Stimulated activated CD4-positive, alpha-beta T cell treated with anti-CD3 and anti-CD28 coated beads, Interleukin-1b, Interleukin-23, amount 100 ng/mL, for 4 hours (primary cell): ENCODE measurements around the gene DCUN1D3.
"Not testable (repeated sequence)": the region's sequence is repeated elsewhere in the genome, so short reads cannot be mapped to it uniquely, and the experiment has no call there.

ENCODE experiments used
- DNase-seq, 2 donors: peaks; one replicate each; pipeline ENCODE4 v3.0.0-alpha.2; 2020; ENCODE audit warnings: low read depth in 2 of 2

DCUN1D3 gene

GRCh38 chr16:20887207-20887606, 13.0 kb downstream of the DCUN1D3 start:
- DNase-seq: no peak

DNA sequence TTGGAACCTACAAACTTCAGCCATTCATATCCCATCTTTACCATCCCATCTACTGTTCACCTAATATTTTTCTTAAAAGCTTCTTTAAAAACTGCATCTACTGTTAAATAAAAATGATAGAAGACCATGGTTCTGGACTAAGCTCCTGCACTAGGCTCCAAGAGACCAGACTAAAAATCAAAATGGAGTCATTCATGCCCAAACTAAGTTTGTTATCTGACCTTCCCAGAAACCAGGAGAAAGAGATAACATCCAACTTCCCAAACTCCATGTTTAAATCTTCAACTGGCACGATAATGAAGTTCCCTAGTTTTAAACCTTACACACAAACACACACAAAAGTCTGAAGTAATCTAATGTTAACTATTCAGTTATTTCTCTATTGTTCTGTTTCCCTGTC, 13.8 kb downstream of the DCUN1D3 start:
- no peak for DNase-seq

GRCh38 chr16:20884240-20884556, 16.0 kb downstream of the DCUN1D3 start:
- no peak for DNase-seq

GRCh38 chr16:20883554-20884239, 16.5 kb downstream of the DCUN1D3 start:
- DNase-seq: no peak

- no peak for DNase-seq
Observed at GRCh38 chr16:20881503-20881878, 18.7 kb downstream of the DCUN1D3 start.

DNA sequence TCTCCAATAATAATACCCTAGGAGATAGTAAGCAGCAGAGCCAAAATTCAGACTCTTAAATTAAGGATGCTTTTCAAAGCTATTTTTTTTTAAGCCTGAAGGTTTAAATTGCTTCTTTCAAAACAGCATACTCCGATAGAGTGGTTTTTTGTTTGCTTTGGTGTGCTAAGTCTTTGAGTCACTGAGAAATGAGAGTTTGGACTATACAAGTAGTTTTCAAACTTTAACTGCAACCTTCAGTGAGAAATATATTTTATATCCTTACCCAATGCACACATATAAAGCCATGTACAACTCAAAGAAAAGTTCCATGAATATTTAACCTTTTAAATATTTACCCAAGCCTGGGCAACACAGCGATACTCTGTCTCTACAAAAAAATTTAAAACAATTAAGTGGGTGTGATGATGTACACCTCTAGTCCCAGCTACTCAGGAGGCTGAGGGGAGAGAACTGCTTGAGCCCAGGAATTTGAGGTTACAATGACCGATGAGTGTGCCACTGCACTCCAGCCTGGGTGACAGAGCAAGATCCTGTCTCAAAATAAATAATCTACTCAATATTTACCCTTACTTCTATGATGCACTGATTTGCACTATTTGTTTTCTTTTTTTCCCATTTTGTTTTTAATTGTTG, 19.2 kb downstream of the DCUN1D3 start:
- no peak for DNase-seq

DNA sequence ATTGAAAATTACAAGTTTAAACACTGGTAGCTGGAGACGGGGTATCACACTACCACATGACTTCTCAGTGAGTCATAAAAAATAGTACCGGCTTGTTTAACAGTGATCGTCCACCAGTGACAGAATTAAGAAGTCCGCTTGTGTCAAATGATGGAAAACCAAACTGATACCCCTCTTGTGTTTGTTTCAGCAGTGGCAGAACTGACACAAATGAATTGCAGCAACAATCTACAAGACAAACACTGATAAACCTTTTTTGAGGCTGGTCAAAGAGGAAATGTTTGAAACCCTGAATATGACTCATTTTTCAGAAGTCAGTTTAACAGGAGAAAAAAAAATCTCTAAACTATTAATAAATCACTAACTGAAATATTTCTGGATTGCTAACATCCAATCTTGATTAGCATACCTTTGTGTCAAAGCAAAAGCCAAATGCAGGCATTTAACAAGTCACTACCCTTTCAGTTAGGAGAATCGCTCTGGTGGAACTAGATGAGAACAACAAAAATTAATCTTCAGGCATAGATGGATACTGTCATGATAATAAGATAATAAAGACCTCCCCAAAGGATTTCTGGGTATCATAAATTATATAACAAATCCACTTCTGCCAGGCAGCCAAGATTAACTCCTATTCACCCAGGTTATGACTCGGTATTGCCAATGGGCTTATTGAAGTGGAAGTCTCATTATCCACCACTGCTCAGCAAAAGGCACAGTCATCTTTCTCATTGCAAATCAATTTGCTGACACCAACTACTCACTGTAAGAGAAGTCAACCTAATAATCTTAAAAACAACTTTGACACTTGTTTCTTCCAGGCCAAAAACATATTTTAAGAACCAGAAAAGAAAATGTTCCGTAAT, 20.8 kb downstream of the DCUN1D3 start:
- DNase-seq: no peak

DNA sequence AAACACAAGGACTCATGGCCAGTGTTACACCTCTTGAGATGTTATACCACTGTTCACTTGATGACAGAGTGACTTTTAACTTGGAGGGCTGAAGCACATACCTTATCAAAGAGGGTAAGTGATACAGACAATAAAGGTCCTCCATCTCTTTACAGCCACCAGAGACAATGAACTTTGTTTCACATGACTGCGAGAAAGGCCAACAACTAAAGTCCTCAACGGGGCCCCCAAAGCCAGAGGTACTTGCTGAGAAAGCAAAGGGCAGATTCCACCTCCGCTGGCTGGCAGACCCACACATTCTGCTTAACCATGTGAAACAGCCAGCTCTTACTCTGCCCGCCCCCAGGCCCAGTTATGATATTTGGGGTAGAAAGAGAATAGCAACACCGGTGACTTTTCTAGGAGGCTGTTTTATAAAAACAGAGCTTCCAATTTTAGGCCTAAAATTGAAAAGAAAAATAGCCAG, 21.4 kb downstream of the DCUN1D3 start:
- no peak for DNase-seq

GRCh38 chr16:20875355-20875650, 24.9 kb downstream of the DCUN1D3 start:
- DNase-seq: no peak

- DNase-seq: no peak
Observed at GRCh38 chr16:20874088-20874581, 26.0 kb downstream of the DCUN1D3 start.

GRCh38 chr16:20873331-20873730, 26.8 kb downstream of the DCUN1D3 start:
- DNase-seq: no peak

DNA sequence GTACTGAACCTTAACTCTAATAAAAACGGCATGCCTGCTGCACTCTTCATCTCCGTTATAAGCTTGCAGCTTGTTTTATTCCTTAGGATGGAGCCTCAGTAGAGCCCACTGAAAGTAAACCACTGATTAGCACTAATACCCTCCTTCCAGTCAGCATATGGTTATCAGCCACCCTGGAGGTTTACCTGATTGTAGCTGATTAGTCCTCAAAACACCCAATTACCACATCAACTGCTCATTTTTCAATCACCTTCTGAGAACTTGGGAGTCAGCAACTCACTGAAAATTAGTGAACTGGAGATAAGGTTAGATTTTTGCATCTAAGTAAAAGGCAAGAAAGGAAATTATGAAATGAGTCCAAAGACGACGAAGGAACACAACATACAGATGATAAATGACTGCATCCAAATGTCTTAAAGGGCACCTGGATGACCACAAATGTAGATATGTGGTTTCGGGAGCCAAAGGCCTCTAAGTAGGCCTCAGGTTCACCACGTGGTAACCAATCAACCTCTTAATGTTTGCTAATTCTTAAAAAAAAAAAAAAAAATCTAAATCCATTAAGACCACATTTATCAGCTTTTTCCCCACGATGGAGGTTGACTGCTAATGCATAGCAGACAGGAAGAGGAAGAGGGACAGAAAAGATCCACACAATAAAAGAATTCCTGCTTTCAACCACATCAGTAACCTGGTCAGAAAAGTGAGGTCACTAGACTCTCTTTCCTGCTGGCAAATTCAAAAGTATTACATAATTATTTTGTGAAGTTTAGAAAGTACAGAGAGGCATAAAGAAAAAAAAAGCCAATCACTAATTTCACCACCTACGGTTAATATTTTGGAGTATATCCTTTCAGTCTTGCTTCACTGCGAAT, 28.0 kb downstream of the DCUN1D3 start:
- DNase-seq: no peak

GRCh38 chr16:20871258-20871657, 28.9 kb downstream of the DCUN1D3 start:
- DNase-seq: no peak

DNA sequence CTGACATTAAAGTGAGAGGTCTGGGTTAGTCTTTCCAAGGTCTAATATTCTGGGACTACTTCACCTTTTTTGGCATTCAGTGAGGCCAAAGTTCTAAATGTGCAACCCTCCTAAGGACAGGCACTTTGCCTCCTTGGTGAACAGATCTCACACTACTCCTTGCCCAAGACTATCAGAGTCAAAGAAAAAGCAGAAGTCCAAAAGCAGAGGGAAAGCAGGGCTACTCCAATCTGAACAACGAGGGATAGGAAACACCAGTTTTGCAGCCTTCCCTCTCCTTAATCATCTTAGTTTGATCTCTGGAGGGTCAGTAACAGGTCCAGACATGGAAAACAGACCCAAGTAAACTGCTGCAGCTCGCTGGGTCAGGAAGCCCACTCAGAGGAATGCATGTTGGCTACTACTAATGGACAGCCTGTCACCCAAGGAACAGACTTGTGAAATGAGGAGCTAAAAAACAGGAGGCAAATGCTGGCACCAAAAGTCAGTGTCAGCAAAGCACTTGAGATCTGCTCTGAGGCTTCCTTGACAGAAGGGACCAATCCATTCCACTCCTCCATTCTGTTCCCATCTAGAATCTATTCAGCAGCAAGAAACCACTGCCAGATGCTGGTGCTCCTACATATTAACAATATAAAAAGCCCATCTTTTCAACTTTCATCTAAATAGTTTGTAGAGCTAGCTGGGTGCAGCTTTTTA, 29.9 kb downstream of the DCUN1D3 start:
- no peak for DNase-seq

DNA sequence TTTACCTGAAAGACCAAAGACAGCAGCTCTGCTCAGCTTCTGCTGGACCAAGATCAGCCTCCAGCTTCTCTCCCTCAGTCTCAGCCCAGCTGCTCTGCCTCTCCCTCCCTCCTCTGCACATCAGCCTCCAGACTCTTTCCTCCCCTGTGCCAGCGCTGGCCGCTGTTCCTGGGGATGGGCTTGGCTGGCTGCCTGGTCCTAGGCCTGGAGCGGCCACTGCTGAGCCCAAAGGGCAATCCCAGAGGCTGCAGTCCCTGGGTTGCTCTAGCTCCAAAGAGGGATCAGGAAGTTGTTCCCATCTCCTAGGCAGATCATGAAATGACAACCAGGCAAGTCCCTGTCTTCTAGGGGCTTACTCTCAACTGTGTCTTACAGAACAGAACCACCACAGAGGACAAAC, 31.3 kb downstream of the DCUN1D3 start:
- no peak for DNase-seq

DNA sequence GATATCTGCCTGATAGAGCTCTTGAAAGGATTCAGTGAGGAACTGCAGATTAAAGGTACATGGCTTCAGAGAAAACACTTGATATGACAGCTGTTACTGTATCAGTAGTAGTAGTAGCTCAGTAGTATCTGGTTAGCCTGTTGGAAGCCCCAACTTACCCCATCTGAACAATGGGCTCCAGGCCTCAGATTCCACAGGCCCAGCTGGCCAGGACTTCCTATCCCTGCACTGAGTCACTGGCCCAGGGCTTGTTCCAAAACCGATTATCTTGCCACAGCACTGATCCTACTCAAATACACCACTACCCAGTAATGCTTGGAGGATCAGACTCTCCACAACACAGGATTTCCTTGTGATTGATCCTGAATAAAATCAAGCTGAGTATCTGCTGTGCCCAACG, 32.6 kb downstream of the DCUN1D3 start:
- no peak for DNase-seq

GRCh38 chr16:20866801-20867200, 33.4 kb downstream of the DCUN1D3 start:
- DNase-seq: no peak

- DNase-seq: no peak
Observed at GRCh38 chr16:20866145-20866772, 33.9 kb downstream of the DCUN1D3 start.

DNA sequence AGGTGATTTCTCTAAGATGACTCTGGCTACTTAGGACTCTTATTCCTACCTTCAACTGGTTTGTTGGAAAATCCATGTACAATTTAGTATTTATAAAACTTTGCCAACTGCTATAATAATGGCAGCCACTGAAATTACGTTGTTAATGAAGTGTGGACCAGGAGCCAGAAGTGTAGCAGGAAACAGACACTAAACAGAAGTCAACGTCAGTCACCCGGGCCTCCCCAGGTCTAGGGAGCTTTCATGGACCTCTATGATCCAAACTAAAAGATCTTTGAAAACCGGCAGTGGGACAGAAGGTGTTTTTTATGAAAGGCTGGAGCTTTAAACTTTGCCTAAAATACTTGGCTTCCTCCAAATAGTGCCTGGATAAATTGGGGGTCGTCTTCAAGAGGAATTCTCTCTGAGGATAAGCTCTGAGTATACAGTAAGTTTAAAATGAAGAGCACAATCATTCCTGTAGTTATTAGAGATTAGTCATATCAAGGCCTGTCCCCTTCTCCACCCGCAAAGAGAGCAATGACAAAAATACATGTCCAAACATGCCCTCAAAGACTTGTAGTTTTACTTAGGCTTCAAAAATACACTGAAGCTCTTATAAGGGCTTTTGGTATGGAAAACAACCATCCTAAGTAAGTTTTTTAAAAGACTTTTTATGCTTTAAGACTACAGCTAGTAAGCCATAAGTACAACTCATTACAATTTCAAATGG, 34.6 kb downstream of the DCUN1D3 start:
- no peak for DNase-seq

- not testable (repeated sequence) for DNase-seq
Observed at GRCh38 chr16:20864376-20864775, 35.8 kb downstream of the DCUN1D3 start.
